ENCODE measurements around the gene RCOR1. TPM values are rescaled to one million over a fixed set of nuclear protein-coding genes. Genes with fewer than 3 reads are reported as not detected.

RCOR1 gene
- total and polyA plus RNA-seq, 2 of the 4 experiments (the other 2 are of a cell fraction): 9.0 to 11.2 TPM

DNA sequence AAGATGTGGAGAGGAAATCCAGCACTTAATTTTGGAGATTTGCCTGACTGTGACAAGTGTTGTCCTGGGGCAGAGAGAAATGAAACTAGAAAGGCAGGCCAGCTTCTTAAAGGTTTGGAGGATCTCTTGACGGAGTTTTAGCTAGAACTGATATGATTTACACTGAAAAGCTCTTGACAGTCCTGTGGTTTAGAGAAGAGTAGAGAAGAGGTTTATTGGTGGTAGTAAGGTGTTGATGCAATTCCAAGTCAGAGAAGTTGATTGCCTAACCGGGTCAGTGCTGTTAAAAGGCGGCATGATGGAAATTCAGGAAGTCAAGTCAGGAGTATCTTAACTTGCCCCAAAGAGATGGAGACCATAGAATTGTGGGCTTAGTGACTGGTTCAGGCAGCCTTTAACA lies 95.8 kb downstream of the RCOR1 start:
- no peak overlapping the region for H2BK5ac ChIP-seq (ENCODE audit: low read depth, low read length, poor library complexity, severe bottlenecking)
- no peaks in the 10 kb centered on the region for H3K27me3 ChIP-seq (ENCODE audit: control insufficient read depth, insufficient read depth, low read length)
- H3K4ac ChIP-seq (ENCODE audit: low read depth, low read length): no peak overlapping the region
- dilution Hi-C loops (cut with HindIII; ENCODE audit: low sequenced_read_pairs, unreplicated experiment) (no loop called here), intact Hi-C loops (cut with micrococcal nuclease) (no loop called here), in situ Hi-C loops (cut with MboI; ENCODE audit: low sequenced_read_pairs) (no loop called here)
- peaks cover 23 to 54% of the 10 kb centered on the region in 2 experiments for H3K79me1 ChIP-seq (ENCODE audit: low read depth in 1 of 2, low read length in 2 of 2)
- no peak overlapping the region for H2BK20ac ChIP-seq (ENCODE audit: low read depth, low read length)
- H3K27ac ChIP-seq (ENCODE audit: insufficient read depth, low read length): no peak overlapping the region
- no peak overlapping the region for H2AK9ac ChIP-seq (replicated peaks; ENCODE audit: low read depth, low read length, poor library complexity)
- no peak overlapping the region for H3K56ac ChIP-seq (ENCODE audit: extremely low read depth, insufficient read depth, low read length)
- no peak overlapping the region for H4K8ac ChIP-seq (ENCODE audit: low read depth in 2 of 2, low read length in 2 of 2)
- ChIA-PET POLR2A (ENCODE audit: unreplicated experiment) (no interaction called here), CTCF (no interaction called here)
- TF ChIP-seq, protein P1, sequence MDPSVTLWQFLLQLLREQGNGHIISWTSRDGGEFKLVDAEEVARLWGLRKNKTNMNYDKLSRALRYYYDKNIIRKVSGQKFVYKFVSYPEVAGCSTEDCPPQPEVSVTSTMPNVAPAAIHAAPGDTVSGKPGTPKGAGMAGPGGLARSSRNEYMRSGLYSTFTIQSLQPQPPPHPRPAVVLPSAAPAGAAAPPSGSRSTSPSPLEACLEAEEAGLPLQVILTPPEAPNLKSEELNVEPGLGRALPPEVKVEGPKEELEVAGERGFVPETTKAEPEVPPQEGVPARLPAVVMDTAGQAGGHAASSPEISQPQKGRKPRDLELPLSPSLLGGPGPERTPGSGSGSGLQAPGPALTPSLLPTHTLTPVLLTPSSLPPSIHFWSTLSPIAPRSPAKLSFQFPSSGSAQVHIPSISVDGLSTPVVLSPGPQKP (IDR thresholded peaks at IDR 0.05; ENCODE audit: borderline replicate concordance, low read depth, low read length): no peak
- no peak for TF ChIP-seq POLR2A (IDR thresholded peaks at IDR 0.05; ENCODE audit: low read depth, low read length)
- TF ChIP-seq, protein P2, sequence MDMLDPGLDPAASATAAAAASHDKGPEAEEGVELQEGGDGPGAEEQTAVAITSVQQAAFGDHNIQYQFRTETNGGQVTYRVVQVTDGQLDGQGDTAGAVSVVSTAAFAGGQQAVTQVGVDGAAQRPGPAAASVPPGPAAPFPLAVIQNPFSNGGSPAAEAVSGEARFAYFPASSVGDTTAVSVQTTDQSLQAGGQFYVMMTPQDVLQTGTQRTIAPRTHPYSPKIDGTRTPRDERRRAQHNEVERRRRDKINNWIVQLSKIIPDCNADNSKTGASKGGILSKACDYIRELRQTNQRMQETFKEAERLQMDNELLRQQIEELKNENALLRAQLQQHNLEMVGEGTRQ (IDR thresholded peaks at IDR 0.05; ENCODE audit: low read depth, low read length): no peak
- TF ChIP-seq, protein P3, sequence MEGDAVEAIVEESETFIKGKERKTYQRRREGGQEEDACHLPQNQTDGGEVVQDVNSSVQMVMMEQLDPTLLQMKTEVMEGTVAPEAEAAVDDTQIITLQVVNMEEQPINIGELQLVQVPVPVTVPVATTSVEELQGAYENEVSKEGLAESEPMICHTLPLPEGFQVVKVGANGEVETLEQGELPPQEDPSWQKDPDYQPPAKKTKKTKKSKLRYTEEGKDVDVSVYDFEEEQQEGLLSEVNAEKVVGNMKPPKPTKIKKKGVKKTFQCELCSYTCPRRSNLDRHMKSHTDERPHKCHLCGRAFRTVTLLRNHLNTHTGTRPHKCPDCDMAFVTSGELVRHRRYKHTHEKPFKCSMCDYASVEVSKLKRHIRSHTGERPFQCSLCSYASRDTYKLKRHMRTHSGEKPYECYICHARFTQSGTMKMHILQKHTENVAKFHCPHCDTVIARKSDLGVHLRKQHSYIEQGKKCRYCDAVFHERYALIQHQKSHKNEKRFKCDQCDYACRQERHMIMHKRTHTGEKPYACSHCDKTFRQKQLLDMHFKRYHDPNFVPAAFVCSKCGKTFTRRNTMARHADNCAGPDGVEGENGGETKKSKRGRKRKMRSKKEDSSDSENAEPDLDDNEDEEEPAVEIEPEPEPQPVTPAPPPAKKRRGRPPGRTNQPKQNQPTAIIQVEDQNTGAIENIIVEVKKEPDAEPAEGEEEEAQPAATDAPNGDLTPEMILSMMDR (conservative IDR thresholded peaks at IDR 0.05; ENCODE audit: low read depth, low read length): no peak
- no peak for TF ChIP-seq RFX5 (IDR thresholded peaks at IDR 0.05; ENCODE audit: low read depth, low read length)
- TF ChIP-seq FOS (IDR thresholded peaks at IDR 0.05; ENCODE audit: low read depth, low read length): no peak
- no peak for TF ChIP-seq RCOR1 (IDR thresholded peaks at IDR 0.05; ENCODE audit: insufficient replicate concordance, low read length)
- TF ChIP-seq BHLHE40 (IDR thresholded peaks at IDR 0.05; ENCODE audit: low read depth, low read length): no peak
- no peak for TF ChIP-seq RAD21 (IDR thresholded peaks at IDR 0.05; ENCODE audit: low read length)
- no peak for TF ChIP-seq CHD1 (IDR thresholded peaks at IDR 0.05; ENCODE audit: low read depth, low read length)
- no peak for TF ChIP-seq SMC3 (IDR thresholded peaks at IDR 0.05; ENCODE audit: low read depth, low read length)
- no peak for TF ChIP-seq MXI1 (IDR thresholded peaks at IDR 0.05; ENCODE audit: borderline replicate concordance, low read depth, low read length)
- TF ChIP-seq MAFK (IDR thresholded peaks at IDR 0.05; ENCODE audit: low read depth, low read length): no peak
- no peak for TF ChIP-seq MAZ (IDR thresholded peaks at IDR 0.05; ENCODE audit: borderline replicate concordance, low read depth, low read length)
- no peak overlapping the region for H2AFZ ChIP-seq (replicated peaks; ENCODE audit: low read length, poor library complexity)
- no peak overlapping the region for H3K14ac ChIP-seq (replicated peaks; ENCODE audit: low read depth, low read length)
- no peaks in the 10 kb centered on the region for H3K9me3 ChIP-seq (ENCODE audit: control insufficient read depth, insufficient read depth, low read length)
- H3K4me2 ChIP-seq (ENCODE audit: low read depth, low read length): no peak overlapping the region
- no peak overlapping the region for H3K23ac ChIP-seq (ENCODE audit: low read depth, low read length)
- H4K91ac ChIP-seq (ENCODE audit: insufficient read depth, low read depth, low read length): no peak overlapping the region
- no peak overlapping the region for H3K4me3 ChIP-seq (ENCODE audit: insufficient read depth, low read depth, low read length)
- no peaks in the 10 kb centered on the region for H3K4me1 ChIP-seq (ENCODE audit: control insufficient read depth, insufficient read depth, low read length)
- no peak overlapping the region for H2AK5ac ChIP-seq (ENCODE audit: low read depth, low read length)
- peaks cover 25% of the 10 kb centered on the region for H4K20me1 ChIP-seq (ENCODE audit: insufficient read depth, low read length)
- BruUV-seq (replicated peaks): no TSS peak
- peaks cover 2% of the 10 kb centered on the region; the same call in 1 of the 2 replicates for H3K36me3 ChIP-seq (ENCODE audit: control insufficient read depth, insufficient read depth, low read length)
- no peak overlapping the region for H2BK15ac ChIP-seq (ENCODE audit: low read depth, low read length)
- no peak overlapping the region for H3K18ac ChIP-seq (ENCODE audit: low read depth, low read length)
- 100% methylated on average over 1 of the region's 3 CpGs; no CpG with 5 or more reads in 1 of the 2 experiments for WGBS, 2 experiments (ENCODE audit: extremely low coverage in 2 of 2, insufficient read length in 1 of 2)
- no peak for DNase-seq
- H2BK120ac ChIP-seq (ENCODE audit: low read depth, low read length): no peak overlapping the region
- H3K9ac ChIP-seq (ENCODE audit: low read depth, low read length): no peak overlapping the region
- no peak overlapping the region for H4K5ac ChIP-seq (ENCODE audit: low read depth, low read length)
- peaks cover 7% of the 10 kb centered on the region for H3K9me1 ChIP-seq (ENCODE audit: insufficient read depth, low read length)
- no peak for ATAC-seq (ENCODE audit: low read depth)
